Measurements from ENCODE around the gene POLA1.

- TF ChIP-seq CTCF (IDR thresholded peaks at IDR 0.05), result no peak
- TF ChIP-seq POLR2A (IDR thresholded peaks at IDR 0.05), result no peak
Observed at GRCh38 chrX:24876530-24877287, 183.0 kb downstream of the POLA1 start.
